H1 (cell line): ENCODE data around the gene ACY1. TPM values are rescaled to one million over a fixed set of nuclear protein-coding genes. Genes with fewer than 3 reads are reported as not detected.

Experiments
- CTCF ChIA-PET: fragments of 300-600 bp; sonication (Branson Sonifier 250); formaldehyde crosslinking; loops from one replicate; lab custom pipeline; 2021; ENCODE audit not compliant: partially characterized antibody; lab: Charles Lee
- POLR2A ChIA-PET: fragments of 300-600 bp; sonication (Branson Sonifier 250); formaldehyde crosslinking; loops from one replicate; lab custom pipeline; 2021; ENCODE audit warnings: inconsistent platforms; ENCODE audit not compliant: partially characterized antibody; lab: Charles Lee
- DNase-seq, 2 experiments: peaks; one replicate each; pipeline versions ENCODE4 v3.0.0 to v3.0.0-alpha.2; 2010 to 2022; ENCODE audit warnings: low spot score in 2 of 2, low read depth in 1 of 2, mixed read lengths in 1 of 2
- FAIRE-seq: peaks from 2 replicates; lab custom pipeline; 2011; peaks lifted over from hg19 to GRCh38; lab: Jason Lieb, UNC
- H2AFZ ChIP-seq: 2 replicates; pipeline ENCODE4 v1.8.1; 2012; ENCODE audit warnings: low read length, inconsistent platforms
- H2AK5ac ChIP-seq: 2 replicates; pipeline ENCODE4 v1.6.1; 2013; ENCODE audit warnings: low read depth, low read length
- H2BK120ac ChIP-seq: replicated peaks from 2 replicates; pipeline ENCODE3; 2013; ENCODE audit warnings: low read depth, low read length, inconsistent platforms
- H2BK12ac ChIP-seq: 2 replicates; pipeline ENCODE4 v1.6.1; 2013; ENCODE audit warnings: low read depth, low read length
- H2BK15ac ChIP-seq: 2 replicates; pipeline ENCODE4 v1.6.1; 2013; ENCODE audit warnings: low read length
- H2BK20ac ChIP-seq: 2 replicates; pipeline ENCODE4 v1.6.1; 2013; ENCODE audit warnings: low read length
- H2BK5ac ChIP-seq: 2 replicates; pipeline ENCODE4 v1.6.1; 2013; ENCODE audit warnings: low read depth, low read length
- H3K14ac ChIP-seq: 2 replicates; pipeline ENCODE4 v1.6.1; 2013; ENCODE audit warnings: inconsistent platforms; ENCODE audit not compliant: insufficient read length
- H3K18ac ChIP-seq: 2 replicates; pipeline ENCODE4 v1.6.1; 2013; ENCODE audit warnings: low read length; ENCODE audit errors: extremely low read depth
- H3K23ac ChIP-seq: 2 replicates; pipeline ENCODE4 v1.6.1; 2013; ENCODE audit warnings: inconsistent platforms; ENCODE audit not compliant: insufficient read length
- H3K23me2 ChIP-seq: 2 replicates; pipeline ENCODE4 v1.6.1; 2013; ENCODE audit warnings: low read depth, low read length
- H3K27ac ChIP-seq: 2 replicates; pipeline ENCODE4 v1.6.1; 2011; ENCODE audit warnings: low read depth, low read length, inconsistent platforms
- H3K27me3 ChIP-seq, 4 experiments: replicated peaks in 1 of 4; 1 replicate in 1 of 4; 2 replicates in 3 of 4; pipeline versions ENCODE4 v1.6.1 to v1.8.1; 2011 to 2013; ENCODE audit warnings: low read length in 3 of 4, mild to moderate bottlenecking in 3 of 4, inconsistent platforms in 2 of 4, mixed read lengths in 2 of 4, moderate library complexity in 1 of 4; ENCODE audit not compliant: control insufficient read depth in 3 of 4, insufficient read depth in 3 of 4; ENCODE audit errors: extremely low read depth in 1 of 4
- H3K36me3 ChIP-seq, 4 experiments: 2 replicates each; pipeline versions ENCODE4 v1.6.1 to v1.8.1; 2011 to 2013; ENCODE audit warnings: mild to moderate bottlenecking in 4 of 4, low read length in 3 of 4, moderate library complexity in 2 of 4, control low read depth in 1 of 4, inconsistent platforms in 1 of 4; ENCODE audit not compliant: insufficient read depth in 4 of 4, control insufficient read depth in 2 of 4
- H3K4ac ChIP-seq: replicated peaks from 2 replicates; pipeline ENCODE3; 2013; ENCODE audit warnings: low read length, low read depth, mixed read lengths, inconsistent platforms; ENCODE audit not compliant: insufficient read length
- H3K4me1 ChIP-seq, 4 experiments: replicated peaks in 1 of 4; 1 replicate in 1 of 4; 2 replicates in 3 of 4; pipeline versions ENCODE4 v1.6.1 to v1.8.1; 2011 to 2013; ENCODE audit warnings: low read length in 3 of 4, inconsistent platforms in 2 of 4, mixed read lengths in 1 of 4; ENCODE audit not compliant: insufficient read depth in 4 of 4, control insufficient read depth in 3 of 4
- H3K4me2 ChIP-seq, 2 experiments: 2 replicates each; pipeline versions ENCODE4 v1.6.1 to v1.8.1; 2011 to 2013; ENCODE audit warnings: low read depth in 2 of 2, low read length in 2 of 2, control low read depth in 1 of 2, inconsistent platforms in 1 of 2, mild to moderate bottlenecking in 1 of 2; ENCODE audit not compliant: insufficient read depth in 1 of 2
- H3K4me3 ChIP-seq, 4 experiments: fragments of 200-600, 300-600 bp in 1 of 4; sonication (generic), shearing (Covaris generic), sonication (Bioruptor Twin) in 1 of 4; 2 replicates each; pipeline versions ENCODE4 v1.5.1 to v1.8.1; 2011 to 2016; ENCODE audit warnings: low read length in 4 of 4, low read depth in 3 of 4, control low read depth in 2 of 4, inconsistent platforms in 2 of 4, mild to moderate bottlenecking in 2 of 4, mixed read lengths in 1 of 4, moderate library complexity in 1 of 4; ENCODE audit not compliant: insufficient read depth in 2 of 4; ENCODE audit errors: extremely low read depth in 1 of 4
- H3K56ac ChIP-seq: replicated peaks from 2 replicates; pipeline ENCODE3; 2013; ENCODE audit warnings: low read depth, mild to moderate bottlenecking, mixed read lengths, low read length, inconsistent platforms; ENCODE audit not compliant: insufficient read length
- H3K79me1 ChIP-seq: 2 replicates; pipeline ENCODE4 v1.6.1; 2013; ENCODE audit warnings: low read depth, low read length, control low read depth
- H3K79me2 ChIP-seq, 2 experiments: 2 replicates each; pipeline versions ENCODE4 v1.6.1 to v1.8.1; 2012 to 2013; ENCODE audit warnings: low read length in 2 of 2, mild to moderate bottlenecking in 2 of 2, inconsistent platforms in 1 of 2; ENCODE audit not compliant: insufficient read depth in 2 of 2, control insufficient read depth in 1 of 2
- H3K9ac ChIP-seq, 4 experiments: replicated peaks in 1 of 4; 1 replicate in 1 of 4; 2 replicates in 3 of 4; pipeline versions ENCODE4 v1.6.1 to v1.8.1; 2011 to 2013; ENCODE audit warnings: low read depth in 3 of 4, low read length in 3 of 4, control low read depth in 2 of 4, mild to moderate bottlenecking in 2 of 4, moderate library complexity in 2 of 4, inconsistent platforms in 1 of 4; ENCODE audit errors: extremely low read depth in 1 of 4
- H3K9me3 ChIP-seq, 2 experiments: 2 replicates each; pipeline versions ENCODE4 v1.6.1 to v1.8.1; 2012 to 2013; ENCODE audit warnings: mild to moderate bottlenecking in 2 of 2, moderate library complexity in 2 of 2, control low read depth in 1 of 2, inconsistent platforms in 1 of 2, low read depth in 1 of 2, low read length in 1 of 2, mixed read lengths in 1 of 2; ENCODE audit not compliant: insufficient read depth in 2 of 2
- H4K20me1 ChIP-seq, 2 experiments: replicated peaks in 1 of 2; 2 replicates each; pipeline versions ENCODE3 to v1.8.1; 2011 to 2013; ENCODE audit warnings: inconsistent platforms in 2 of 2, low read length in 2 of 2, mild to moderate bottlenecking in 1 of 2; ENCODE audit not compliant: insufficient read depth in 2 of 2, control insufficient read depth in 1 of 2
- H4K5ac ChIP-seq: 2 replicates; pipeline ENCODE4 v1.6.1; 2013; ENCODE audit warnings: low read length, low read depth, mixed read lengths, inconsistent platforms; ENCODE audit not compliant: insufficient read length
- H4K8ac ChIP-seq: 2 replicates; pipeline ENCODE4 v1.8.0; 2013; ENCODE audit warnings: mild to moderate bottlenecking, moderate library complexity, low read length, inconsistent platforms; ENCODE audit not compliant: insufficient read depth; ENCODE audit errors: extremely low read depth
- H4K91ac ChIP-seq: replicated peaks from 2 replicates; pipeline ENCODE3; 2013; ENCODE audit warnings: low read length, mixed read lengths, inconsistent platforms; ENCODE audit not compliant: insufficient read length
- EP300 ChIP-seq, 2 experiments: IDR thresholded peaks; 1 replicate in 1 of 2; 2 replicates in 1 of 2; pipeline ENCODE4 v1.6.1; 2011 to 2012; ENCODE audit warnings: low read depth in 2 of 2, low read length in 2 of 2, mild to moderate bottlenecking in 2 of 2, borderline replicate concordance in 1 of 2, inconsistent platforms in 1 of 2, moderate library complexity in 1 of 2
- GTF2F1 ChIP-seq: IDR thresholded peaks from 2 replicates; pipeline ENCODE4 v1.6.1; 2012; ENCODE audit warnings: low read depth, low read length, improper control_type of control experiment, borderline replicate concordance
- KDM4A ChIP-seq: IDR thresholded peaks from one replicate; pipeline ENCODE4 v1.7.1; 2012; ENCODE audit warnings: low read depth, mild to moderate bottlenecking, moderate library complexity, low read length, inconsistent platforms; ENCODE audit not compliant: severe bottlenecking
- MAX ChIP-seq: IDR thresholded peaks from 2 replicates; pipeline ENCODE4 v1.6.1; 2012; ENCODE audit warnings: inconsistent platforms
- SAP30 ChIP-seq: fragments of 300-600 bp; sonication (generic); IDR thresholded peaks from 2 replicates; pipeline ENCODE4 v1.7.1; 2012; ENCODE audit warnings: low read length, moderate library complexity, mild to moderate bottlenecking, inconsistent platforms; ENCODE audit not compliant: insufficient read depth, insufficient replicate concordance
- SIN3A ChIP-seq, 2 experiments: IDR thresholded peaks in 1 of 2; conservative IDR thresholded peaks in 1 of 2; 2 replicates each; pipeline ENCODE4 v1.6.1; 2011 to 2012; ENCODE audit warnings: low read length in 2 of 2, improper control_type of control experiment in 1 of 2, low read depth in 1 of 2, mild to moderate bottlenecking in 1 of 2
- SIRT6 ChIP-seq: IDR thresholded peaks from one replicate; pipeline ENCODE4 v1.7.1; 2012; ENCODE audit warnings: low read length, inconsistent platforms
- SP2 ChIP-seq: IDR thresholded peaks from 2 replicates; pipeline ENCODE4 v1.6.1; 2012; ENCODE audit warnings: mild to moderate bottlenecking, low read length, inconsistent platforms
- TEAD4 ChIP-seq: IDR thresholded peaks from 2 replicates; pipeline ENCODE4 v1.6.1; 2012; ENCODE audit warnings: low read depth, low read length, inconsistent platforms, mixed read lengths
- WGBS, 2 experiments: shearing (Covaris generic) in 1 of 2; methylation state at CpG; one replicate each; pipeline versions ENCODE4 v1.1.6 to v1.1.7; 2013 to 2015; ENCODE audit warnings: low lambda C conversion rate in 2 of 2, mixed read lengths in 2 of 2, inconsistent platforms in 1 of 2, low coverage in 1 of 2, missing lambda C conversion rate in 1 of 2; ENCODE audit not compliant: insufficient replicate concordance in 2 of 2, insufficient coverage in 1 of 2, insufficient read length in 1 of 2; ENCODE audit errors: extremely low coverage in 1 of 2, missing lambda C conversion rate in 1 of 2; 5-methylcytosine and 5-hydroxymethylcytosine counted together
- polyA plus RNA-seq, 7 experiments: library from polyadenylated mRNA; depleted of rRNA in 3 of 7; stranded (reverse) in 5 of 7; unstranded in 2 of 7; fragments of >200 nt in 5 of 7; fragments of 200-250 nt in 2 of 7; gene quantifications; 1 replicate in 5 of 7; 2 replicates in 1 of 7; 4 replicates in 1 of 7; pipeline versions ENCODE4 v1.2.1 to v1.2.3, GENCODE V29; 2011 to 2013; ENCODE audit warnings: missing spikeins in 2 of 7, mixed read lengths in 2 of 7
- total RNA-seq: library from RNA; stranded (reverse); fragmentation: NEBNext Ultra II Directional; extraction: Animal tissue kit (Norgen Biotek cat#: 25700); gene quantifications from 2 replicates; pipeline ENCODE4 v1.2.1, GENCODE V29; 2021

ACY1 gene
- total and polyA plus RNA-seq, 2 of the 8 experiments (the other 6 are each of a cell fraction or from before 2014, with no cell fraction given), result 48.3 to 113 TPM

- Histone ChIP-seq H4K8ac (peak overlapping the region; percentile 87), H4K5ac (no peak overlapping the region), H2AK5ac (no peak overlapping the region), H3K56ac (peak overlapping the region; percentile 33), H2BK120ac (no peak overlapping the region), H2BK5ac (no peak overlapping the region), H3K23ac (no peak overlapping the region), H3K4me1 (peaks cover 2 to 13% (median 6%) of the 10 kb centered on the region in 4 experiments), H4K20me1 (peaks cover 3 to 16% of the 10 kb centered on the region in 2 experiments), H3K27ac (no peak overlapping the region), H2BK15ac (no peak overlapping the region), H3K9ac (peak overlapping the region in 3 of 4 experiments; percentile 66 to 70 (median 67); a peak in 5 of 7 replicates), H3K79me1 (peaks cover 12% of the 10 kb centered on the region), H3K27me3 (peaks cover 0 to 10% (median 4%) of the 10 kb centered on the region in 4 experiments; a peak in 4 of 7 replicates), H3K9me3 (no peaks in the 10 kb centered on the region), H3K4ac (no peak overlapping the region), H4K91ac (no peak overlapping the region), H3K18ac (no peak overlapping the region; the same call in 1 of the 2 replicates), H2AFZ (no peak overlapping the region), H3K79me2 (peaks cover 0 to 30% of the 10 kb centered on the region in 2 experiments; a peak in 3 of 4 replicates), H3K4me3 (peak overlapping the region; percentile 50 to 88 (median 82))
- ChIA-PET POLR2A (interaction anchor here (0.6 to 15.7 kb wide), 16 partner anchors 9 to 514 kb away, joined by 3 to 148 read pairs (median 5); partner anchors contain the start of genes ABHD14B, ACY1, GPR62 and PCBP4), CTCF (interaction anchor here (0.6 to 5.1 kb wide), 17 partner anchors 9 to 238 kb away, joined by 3 to 44 read pairs (median 7); partner anchors contain the start of genes ABHD14A, ABHD14B, ACY1 and GPR62)
- 2% methylated on average over 13 of the region's 20 CpGs; no CpG with 5 or more reads in 1 of the 2 experiments for WGBS, 2 experiments
- DNase-seq, result no peak
- FAIRE-seq, result no peak
- TF ChIP-seq KDM4A, result peak; percentile 62
- TF ChIP-seq SIN3A (conservative IDR thresholded peaks at IDR 0.05 in 1 of 2, IDR thresholded peaks at IDR 0.05 in 1 of 2; ENCODE audit: low read depth in 1 of 2, low read length in 2 of 2), result no peak
- TF ChIP-seq EP300 (IDR thresholded peaks at IDR 0.05; ENCODE audit: borderline replicate concordance in 1 of 2, low read depth in 2 of 2, low read length in 2 of 2), result no peak
- no peak for TF ChIP-seq GTF2F1
- TF ChIP-seq TEAD4, result no peak
- no peak for TF ChIP-seq SIRT6
- TF ChIP-seq SAP30, result peak; percentile 56
- TF ChIP-seq SP2, result no peak
- no peak for TF ChIP-seq MAX
- TF ChIP-seq, all 59 proteins: peak for 2
- peaks cover 9 to 17% (median 11%) of the 10 kb centered on the region in 4 experiments; a peak in 7 of 8 replicates for H3K36me3 ChIP-seq
- H3K4me2 ChIP-seq, result peak overlapping the region; percentile 92 to 96
- no peak overlapping the region for H3K14ac ChIP-seq
- peaks cover 9% of the 10 kb centered on the region; the same call in 1 of the 2 replicates for H3K23me2 ChIP-seq
- H2BK20ac ChIP-seq, result no peak overlapping the region
- H2BK12ac ChIP-seq, result no peak overlapping the region
Observed at GRCh38 chr3:51941463-51941797, 41.9 kb upstream of the ACY1 start.
